SK-N-SH (cell line): ENCODE measurements around the gene PLEKHG2. TPM values are rescaled to one million over a fixed set of nuclear protein-coding genes. Genes with fewer than 3 reads are reported as not detected.

ENCODE experiments used
- CTCF ChIA-PET: fragments of 300-600, 350-600 bp; formaldehyde crosslinking; extraction: SDS; loops from one replicate; lab custom pipeline; 2021; lab: Yijun Ruan, JAX
- POLR2A ChIA-PET: fragments of 350-600 bp; sonication (Branson Sonifier 250); formaldehyde crosslinking; extraction: SDS; loops from one replicate; lab custom pipeline; 2020; ENCODE audit warnings: antibody characterized with exemption, inconsistent platforms; lab: Yijun Ruan, JAX
- DNase-seq: peaks from one replicate; pipeline ENCODE4 v3.0.0; 2012
- H2AFZ ChIP-seq: fragments of 200-600 bp; sonication (generic); 2 replicates; pipeline ENCODE4 v1.8.1; 2016; ENCODE audit warnings: antibody characterized with exemption, mild to moderate bottlenecking, low read depth
- H3F3A ChIP-seq: fragments of 200-600 bp; sonication (generic); replicated peaks from 2 replicates; pipeline ENCODE3; 2016; ENCODE audit warnings: antibody characterized with exemption, mild to moderate bottlenecking; ENCODE audit not compliant: insufficient read depth
- H3K27ac ChIP-seq, 2 experiments: fragments of 200-500 bp in 1 of 2; fragments of 200-600 bp in 1 of 2; sonication (Bioruptor generic) in 1 of 2; sonication (generic), shearing (Covaris generic) in 1 of 2; 2 replicates each; pipeline versions ENCODE4 v1.5.1 to v1.6.1; 2014 to 2016; ENCODE audit warnings: low read depth in 2 of 2, inconsistent platforms in 1 of 2, low read length in 1 of 2, mild to moderate bottlenecking in 1 of 2, mixed read lengths in 1 of 2
- H3K27me3 ChIP-seq: fragments of 200-600 bp; sonication (generic), shearing (Covaris generic); 2 replicates; pipeline ENCODE4 v1.6.1; 2016; ENCODE audit warnings: mixed run types; ENCODE audit not compliant: insufficient read depth
- H3K36me3 ChIP-seq, 2 experiments: fragments of 200-500 bp in 1 of 2; fragments of 200-600 bp in 1 of 2; sonication (Bioruptor generic) in 1 of 2; sonication (generic) in 1 of 2; replicated peaks in 1 of 2; 2 replicates each; pipeline versions ENCODE3 to v1.5.1; 2014 to 2016; ENCODE audit warnings: low read length in 1 of 2, mild to moderate bottlenecking in 1 of 2; ENCODE audit not compliant: insufficient read depth in 2 of 2, control insufficient read depth in 1 of 2
- H3K4me1 ChIP-seq, 2 experiments: fragments of 200-500 bp in 1 of 2; fragments of 200-600 bp in 1 of 2; sonication (Bioruptor generic) in 1 of 2; sonication (generic), shearing (Covaris generic) in 1 of 2; 2 replicates each; pipeline versions ENCODE4 v1.5.1 to v1.6.1; 2014 to 2016; ENCODE audit warnings: low read depth in 1 of 2, low read length in 1 of 2, mixed run types in 1 of 2; ENCODE audit not compliant: insufficient read depth in 2 of 2, control insufficient read depth in 1 of 2
- H3K4me2 ChIP-seq: fragments of 200-600 bp; sonication (generic), shearing (Covaris generic); 2 replicates; pipeline ENCODE4 v1.6.1; 2017; ENCODE audit warnings: mixed run types
- H3K4me3 ChIP-seq, 2 experiments: fragments of 200-500 bp in 1 of 2; fragments of 200-600 bp in 1 of 2; sonication (Bioruptor generic) in 1 of 2; sonication (generic), shearing (Covaris generic) in 1 of 2; 2 replicates each; pipeline versions ENCODE4 v1.5.1 to v1.8.1; 2014 to 2016; ENCODE audit warnings: low read depth in 2 of 2, inconsistent platforms in 1 of 2, low read length in 1 of 2, mild to moderate bottlenecking in 1 of 2, mixed read lengths in 1 of 2, moderate library complexity in 1 of 2
- H3K79me2 ChIP-seq: fragments of 200-600 bp; sonication (generic); 2 replicates; pipeline ENCODE4 v1.8.1; 2017; ENCODE audit warnings: mild to moderate bottlenecking; ENCODE audit not compliant: insufficient read depth
- H3K9ac ChIP-seq: fragments of 200-600 bp; sonication (generic); 2 replicates; pipeline ENCODE4 v1.6.1; 2017; ENCODE audit warnings: mixed run types
- H3K9me2 ChIP-seq: fragments of 200-600 bp; sonication (generic); 2 replicates; pipeline ENCODE4 v1.6.1; 2017; ENCODE audit warnings: mixed run types
- H3K9me3 ChIP-seq: fragments of 200-600 bp; sonication (generic); 2 replicates; pipeline ENCODE4 v1.6.1; 2017; ENCODE audit warnings: mixed run types, mild to moderate bottlenecking, moderate library complexity
- H4K20me1 ChIP-seq: fragments of 200-600 bp; sonication (generic); 2 replicates; pipeline ENCODE4 v1.6.1; 2017; ENCODE audit warnings: mild to moderate bottlenecking, mixed run types; ENCODE audit not compliant: insufficient read depth
- FOXM1 ChIP-seq: IDR thresholded peaks from 2 replicates; pipeline ENCODE4 v1.4.0; 2012; ENCODE audit warnings: low read depth, mild to moderate bottlenecking
- GABPA ChIP-seq: IDR thresholded peaks from 2 replicates; pipeline ENCODE4 v1.4.0; 2012; ENCODE audit warnings: low read depth, mild to moderate bottlenecking
- GATA2 ChIP-seq: sonication (generic); formaldehyde crosslinking; IDR thresholded peaks from 2 replicates; pipeline ENCODE4 v1.5.0; 2020; ENCODE audit warnings: mild to moderate bottlenecking, missing genetic modification reagents
- JUND ChIP-seq: IDR thresholded peaks from 2 replicates; pipeline ENCODE4 v1.4.0; 2012
- MEF2A ChIP-seq: IDR thresholded peaks from 2 replicates; pipeline ENCODE4 v1.4.0; 2012; ENCODE audit warnings: low read depth, borderline replicate concordance
- MXI1 ChIP-seq: IDR thresholded peaks from 2 replicates; pipeline ENCODE4 v1.6.1; 2012; ENCODE audit warnings: mild to moderate bottlenecking, low read depth, low read length, improper control_type of control experiment
- NFIC ChIP-seq: IDR thresholded peaks from 2 replicates; pipeline ENCODE4 v1.4.0; 2012; ENCODE audit warnings: borderline replicate concordance
- POLR2AphosphoS5 ChIP-seq: IDR thresholded peaks from 2 replicates; pipeline ENCODE4 v1.6.1; 2012; ENCODE audit warnings: low read depth, low read length
- RAD21 ChIP-seq: IDR thresholded peaks from 2 replicates; pipeline ENCODE4 v1.6.1; 2012; ENCODE audit warnings: mild to moderate bottlenecking, low read length
- RFX5 ChIP-seq: IDR thresholded peaks from 2 replicates; pipeline ENCODE4 v1.6.1; 2012; ENCODE audit warnings: mild to moderate bottlenecking, improper control_type of control experiment, low read length
- SIN3A ChIP-seq: IDR thresholded peaks from 2 replicates; pipeline ENCODE4 v1.6.1; 2012; ENCODE audit warnings: low read depth, mild to moderate bottlenecking, low read length, moderate library complexity, borderline replicate concordance
- SMC3 ChIP-seq: IDR thresholded peaks from 2 replicates; pipeline ENCODE4 v1.6.1; 2012; ENCODE audit warnings: low read depth, low read length, improper control_type of control experiment
- TAF1 ChIP-seq: IDR thresholded peaks from 2 replicates; pipeline ENCODE4 v1.6.1; 2012; ENCODE audit warnings: low read depth, mild to moderate bottlenecking, low read length, moderate library complexity, borderline replicate concordance
- USF2 ChIP-seq: fragments of 150-350 bp; IDR thresholded peaks from 2 replicates; pipeline ENCODE4 v1.6.1; 2017; ENCODE audit warnings: antibody characterized with exemption, low read length, low read depth, borderline replicate concordance
- YY1 ChIP-seq: IDR thresholded peaks from 2 replicates; pipeline ENCODE4 v1.4.0; 2012; ENCODE audit warnings: low read depth, mild to moderate bottlenecking
- WGBS: methylation state at CpG from one replicate; pipeline ENCODE4 v1.1.6; 2017; ENCODE audit warnings: low lambda C conversion rate; 5-methylcytosine and 5-hydroxymethylcytosine counted together
- polyA plus RNA-seq, 3 experiments: library from polyadenylated mRNA; depleted of rRNA; stranded (reverse); fragments of >200 nt; gene quantifications; 2 replicates each; pipeline ENCODE4 v1.2.3, GENCODE V29; 2012

PLEKHG2 gene
- polyA plus RNA-seq, 1 of the 3 experiments (the other 2 are of a cell fraction), result 13.6 TPM

- TF ChIP-seq USF2 (no peak), RAD21 (no peak), FOXM1 (no peak), MEF2A (no peak), SMC3 (no peak), POLR2AphosphoS5 (no peak), GATA2 (CRISPR knock-in tag) (no peak), MXI1 (no peak), YY1 (0 out of 2 replicates have a peak, but pooled peaks have one; percentile 26), NFIC (peak; percentile 85), TAF1 (peak; percentile 18; the same call in 1 of the 2 replicates), RFX5 (no peak), SIN3A (no peak), GABPA (0 out of 2 replicates have a peak, but pooled peaks have one; percentile 11)
Observed at GRCh38 chr19:39372047-39372802, 40.2 kb upstream of the PLEKHG2 start (continued).

DNA sequence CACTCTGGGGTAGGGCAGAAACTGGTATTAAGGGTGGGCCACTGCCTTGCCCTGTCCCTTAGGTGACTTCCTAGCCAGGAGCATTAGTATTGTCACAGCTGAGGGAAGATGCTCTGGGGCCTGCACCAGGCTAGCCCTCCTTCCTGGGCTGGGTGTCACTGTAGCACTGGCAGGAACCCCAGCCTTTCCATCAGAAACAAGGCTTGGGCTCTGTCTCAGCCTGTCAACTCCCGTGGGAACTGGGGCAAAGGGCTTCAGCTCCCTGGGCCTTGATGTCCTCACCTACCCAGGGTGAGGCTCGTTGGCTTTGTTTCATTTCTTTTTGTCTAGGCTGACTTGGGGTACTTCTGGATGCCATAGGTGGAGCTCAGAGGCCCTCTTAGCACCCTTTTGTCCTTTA, 39.5 kb upstream of the PLEKHG2 start:
- peaks cover 7 to 15% of the 10 kb centered on the region in 2 experiments; a peak in 2 of 4 replicates for H3K4me1 ChIP-seq
- H2AFZ ChIP-seq, result no peak overlapping the region
- peaks cover 34 to 52% of the 10 kb centered on the region in 2 experiments for H3K36me3 ChIP-seq
- no peaks in the 10 kb centered on the region for H3K9me2 ChIP-seq
- POLR2A ChIA-PET, result no interaction called here
- 0 out of 2 replicates have a peak, but pooled peaks cover 3% of the 10 kb centered on the region for H3K79me2 ChIP-seq
- no peaks in the 10 kb centered on the region for H4K20me1 ChIP-seq
- H3K4me3 ChIP-seq, result no peak overlapping the region
- peaks cover 10% of the 10 kb centered on the region for H3F3A ChIP-seq
- H3K9me3 ChIP-seq, result no peaks in the 10 kb centered on the region
- peak overlapping the region; percentile 84 to 89 for H3K27ac ChIP-seq
- TF ChIP-seq RFX5, result no peak
- TF ChIP-seq TAF1, result no peak
- no peak for TF ChIP-seq JUND
- TF ChIP-seq USF2, result no peak
- TF ChIP-seq, all 33 proteins: peak for 0
- DNase-seq, result no peak
- CTCF ChIA-PET, result interaction anchor here (0.6 to 1.9 kb wide), 2 partner anchors 25 to 725 kb away, joined by 3 to 6 read pairs; partner anchors contain the start of gene ACTN4
- no peaks in the 10 kb centered on the region for H3K27me3 ChIP-seq
- peak overlapping the region; percentile 50; the same call in 1 of the 2 replicates for H3K4me2 ChIP-seq
- H3K9ac ChIP-seq, result peak overlapping the region; percentile 55
- WGBS, result 92% methylated on average over 2 of the region's 2 CpGs
